AG09309 (cell line): ENCODE results near the gene SIAH3.

ENCODE experiments used
- DNase-seq: peaks from one replicate; pipeline ENCODE4 v3.0.0-alpha.2; 2010; ENCODE audit warnings: low read depth
- H3K4me3 ChIP-seq: 2 replicates; pipeline ENCODE4 v1.5.1; 2011; ENCODE audit warnings: mild to moderate bottlenecking, low read depth, low read length, moderate library complexity; ENCODE audit not compliant: control insufficient read depth
- TF ChIP-seq, protein P1 (sequence below): IDR thresholded peaks from 2 replicates; pipeline ENCODE4 v1.5.1; 2011; ENCODE audit warnings: mild to moderate bottlenecking, low read depth, low read length, inconsistent platforms; ENCODE audit not compliant: insufficient read depth, control insufficient read depth; ENCODE audit errors: missing control alignments

SIAH3 gene

GRCh38 chr13:45865414-45865813 lies 13.9 kb upstream of the SIAH3 start:
- TF ChIP-seq, protein P1, sequence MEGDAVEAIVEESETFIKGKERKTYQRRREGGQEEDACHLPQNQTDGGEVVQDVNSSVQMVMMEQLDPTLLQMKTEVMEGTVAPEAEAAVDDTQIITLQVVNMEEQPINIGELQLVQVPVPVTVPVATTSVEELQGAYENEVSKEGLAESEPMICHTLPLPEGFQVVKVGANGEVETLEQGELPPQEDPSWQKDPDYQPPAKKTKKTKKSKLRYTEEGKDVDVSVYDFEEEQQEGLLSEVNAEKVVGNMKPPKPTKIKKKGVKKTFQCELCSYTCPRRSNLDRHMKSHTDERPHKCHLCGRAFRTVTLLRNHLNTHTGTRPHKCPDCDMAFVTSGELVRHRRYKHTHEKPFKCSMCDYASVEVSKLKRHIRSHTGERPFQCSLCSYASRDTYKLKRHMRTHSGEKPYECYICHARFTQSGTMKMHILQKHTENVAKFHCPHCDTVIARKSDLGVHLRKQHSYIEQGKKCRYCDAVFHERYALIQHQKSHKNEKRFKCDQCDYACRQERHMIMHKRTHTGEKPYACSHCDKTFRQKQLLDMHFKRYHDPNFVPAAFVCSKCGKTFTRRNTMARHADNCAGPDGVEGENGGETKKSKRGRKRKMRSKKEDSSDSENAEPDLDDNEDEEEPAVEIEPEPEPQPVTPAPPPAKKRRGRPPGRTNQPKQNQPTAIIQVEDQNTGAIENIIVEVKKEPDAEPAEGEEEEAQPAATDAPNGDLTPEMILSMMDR, result no peak
- no peak overlapping the region for H3K4me3 ChIP-seq
- no peak for DNase-seq

- DNase-seq, result no peak
- no peak overlapping the region for H3K4me3 ChIP-seq
- TF ChIP-seq, protein P1, result no peak
Measured at GRCh38 chr13:45863709-45864590, 12.4 kb upstream of the SIAH3 start.

DNA sequence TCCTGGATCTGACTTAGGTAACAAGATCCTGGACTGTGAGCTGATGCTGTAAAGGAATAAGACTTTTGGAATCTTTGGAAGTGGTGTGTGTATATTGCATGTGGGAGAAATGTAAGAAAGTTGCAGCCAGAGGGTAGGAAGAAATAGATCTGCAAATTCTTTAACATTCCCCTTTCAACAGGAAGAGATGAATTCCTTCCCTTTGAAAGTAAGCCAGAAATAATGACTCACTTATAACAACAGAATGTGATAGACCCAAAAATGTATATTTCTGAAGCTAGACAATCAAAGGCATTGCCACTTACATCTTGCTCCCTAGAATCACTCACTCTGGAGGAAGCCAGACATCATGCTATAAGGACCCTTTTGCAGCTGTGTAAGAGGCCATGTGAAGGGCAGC lies 9.8 kb upstream of the SIAH3 start:
- no peak overlapping the region for H3K4me3 ChIP-seq
- TF ChIP-seq, protein P1, result no peak
- DNase-seq, result no peak

DNA sequence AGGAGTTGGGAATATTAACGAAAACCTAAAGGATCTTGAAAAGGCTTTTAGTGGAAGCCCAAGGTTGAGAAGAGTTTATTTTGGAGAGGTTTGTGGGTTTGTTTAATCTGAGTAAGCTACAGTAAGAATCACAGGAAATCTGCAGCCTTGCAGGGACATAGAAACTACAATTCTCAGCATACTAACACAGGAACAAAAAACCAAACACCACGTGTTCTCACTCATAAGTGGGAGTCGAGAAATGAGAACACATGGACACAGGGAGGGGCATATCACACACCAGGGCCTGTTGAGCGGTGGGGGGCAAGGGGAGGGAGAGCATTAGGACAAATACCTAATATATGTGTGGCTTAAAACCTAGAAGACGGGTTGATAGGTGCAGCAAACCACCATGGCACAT lies 8.7 kb upstream of the SIAH3 start:
- H3K4me3 ChIP-seq, result no peak overlapping the region
- DNase-seq, result no peak
- TF ChIP-seq, protein P1, result no peak

DNA sequence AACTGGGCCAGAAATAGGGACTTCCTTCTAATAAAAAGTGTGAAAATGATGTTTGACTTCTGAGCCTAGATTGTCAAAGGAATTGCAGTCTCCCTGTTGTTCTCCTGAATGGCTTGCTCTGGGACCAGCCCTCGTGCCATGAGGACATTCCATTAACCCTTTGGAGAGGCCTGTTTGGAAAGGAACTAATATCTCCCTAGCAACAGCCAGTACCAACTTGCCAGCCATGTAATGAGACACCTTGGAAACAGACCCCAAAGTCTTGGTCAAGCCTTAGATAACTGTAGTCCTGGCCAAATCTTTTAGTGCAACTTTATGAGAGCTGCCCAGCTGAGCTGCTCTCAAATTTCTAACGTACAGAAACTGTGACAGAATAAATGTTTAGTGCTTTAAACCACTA lies 8.2 kb upstream of the SIAH3 start:
- no peak for DNase-seq
- H3K4me3 ChIP-seq, result no peak overlapping the region
- TF ChIP-seq, protein P1, result no peak

DNA sequence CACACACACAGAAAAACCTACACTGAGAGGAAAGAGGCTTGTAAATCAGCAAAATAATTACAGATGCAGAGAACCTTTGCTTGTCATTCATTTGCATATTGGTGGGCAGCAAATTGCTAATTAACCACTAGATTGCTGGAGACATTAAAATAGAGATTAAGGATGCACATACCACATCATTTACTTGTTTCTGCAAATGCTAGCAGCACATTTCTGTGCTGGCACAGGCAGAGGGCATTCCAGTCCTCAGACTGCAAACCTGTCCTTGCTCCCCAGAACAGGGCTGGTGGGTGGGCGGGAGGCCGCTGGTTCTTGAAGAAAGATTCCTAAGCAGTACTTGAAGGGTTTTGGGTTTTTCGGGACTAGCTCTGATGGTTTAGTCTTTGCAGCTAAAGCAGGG lies 941 bp upstream of the SIAH3 start:
- no peak overlapping the region for H3K4me3 ChIP-seq
- no peak for DNase-seq
- TF ChIP-seq, protein P1, result no peak
